Measurements from ENCODE around the gene WDR74. TPM values are rescaled to one million over a fixed set of nuclear protein-coding genes. Genes with fewer than 3 reads are reported as not detected.
"Not testable (repeated sequence)": the region's sequence is repeated elsewhere in the genome, so short reads cannot be mapped to it uniquely, and the experiment has no call there.

The WDR74 gene
- total and polyA plus RNA-seq, 8 donors = 27.7 to 67.9 (median 46.6) TPM

DNA sequence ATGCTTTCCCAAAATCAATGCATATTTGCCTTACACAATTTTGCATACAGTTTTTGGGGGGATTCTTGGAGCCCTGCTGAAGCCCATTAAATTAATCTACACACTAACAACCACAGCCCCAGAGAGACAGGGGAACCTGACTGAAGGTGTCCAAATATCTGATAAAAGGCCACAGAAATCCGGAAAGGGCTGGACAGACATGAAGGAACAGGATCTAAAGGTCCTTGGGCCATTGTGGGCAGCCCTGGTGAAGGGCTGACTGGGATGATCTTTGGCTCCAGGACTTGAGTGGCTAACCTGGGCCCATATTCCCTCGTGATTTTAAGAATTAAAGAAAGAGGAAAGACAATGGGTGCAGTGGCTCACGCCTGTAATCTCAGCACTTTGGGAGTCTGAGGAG, 6.8 kb upstream of the WDR74 start:
- Histone ChIP-seq H3K4me3 (no peak overlapping the region), H3K36me3 (peaks cover 0 to 1% (median 0%) of the 10 kb centered on the region in 4 donors), H3K9me3 (no peaks in the 10 kb centered on the region), H3K27ac (no peak overlapping the region), H3K4me1 (peaks cover 8 to 13% (median 10%) of the 10 kb centered on the region in 4 donors), H3K27me3 (no peaks in the 10 kb centered on the region)
- 81 to 95% (median 90%) methylated on average over 3 of the region's 3 CpGs for WGBS, 5 donors
- intact Hi-C loops (cut with DNase I; ENCODE audit: low total_unique reads) = no loop called here
- TF ChIP-seq EP300 (IDR thresholded peaks at IDR 0.05) = no peak
- no peak for DNase-seq

DNA sequence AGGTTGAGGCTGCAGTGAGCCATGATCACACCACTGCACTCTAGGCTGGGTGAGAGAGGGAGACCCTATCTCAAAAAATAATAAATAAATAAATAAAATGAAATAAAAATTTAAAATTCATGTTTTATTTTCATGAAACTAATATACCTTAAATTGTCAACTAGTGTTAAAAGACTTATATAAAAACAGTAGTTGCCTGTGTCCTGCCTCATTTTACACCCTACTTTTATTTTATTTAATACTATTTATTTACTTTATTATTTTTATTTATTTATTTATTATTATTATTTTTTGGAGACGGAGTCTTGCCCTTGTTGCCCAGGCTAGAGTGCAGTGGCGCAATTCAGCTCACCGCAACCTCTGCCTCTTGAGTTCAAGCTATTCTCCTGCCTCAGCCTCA, 4.8 kb upstream of the WDR74 start:
- no peaks in the 10 kb centered on the region for H3K9me3 ChIP-seq

DNA sequence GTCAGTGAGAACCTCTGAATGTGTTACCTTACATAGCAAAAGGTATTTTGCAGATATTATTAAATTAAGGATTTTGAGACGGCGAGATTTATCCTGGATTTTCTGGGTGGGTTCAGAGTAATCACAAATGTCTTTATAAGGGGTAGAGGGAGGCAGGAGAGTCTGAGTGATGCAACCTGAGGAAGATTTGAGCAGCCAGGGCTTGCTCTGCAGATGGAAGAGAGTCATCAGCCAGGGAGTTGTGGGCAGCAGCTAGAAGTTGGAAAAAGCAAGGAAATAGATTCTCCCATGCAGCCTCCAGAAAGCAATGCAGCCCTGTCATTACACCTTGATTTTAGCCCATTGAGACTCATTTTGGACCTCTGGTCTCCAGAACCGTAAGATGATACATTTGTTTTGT, 4.1 kb upstream of the WDR74 start:
- Histone ChIP-seq H3K4me1 (peaks cover 12 to 27% (median 20%) of the 10 kb centered on the region in 4 donors), H3K27me3 (no peaks in the 10 kb centered on the region), H3K27ac (no peak overlapping the region), H3K36me3 (no peaks in the 10 kb centered on the region), H3K4me3 (no peak overlapping the region), H3K9me3 (no peaks in the 10 kb centered on the region)
- intact Hi-C loops (cut with DNase I; ENCODE audit: low total_unique reads) = no loop called here
- DNase-seq = no peak
- 95 to 98% (median 97%) methylated on average over 3 of the region's 3 CpGs for WGBS, 5 donors
- TF ChIP-seq POLR2A (IDR thresholded peaks at IDR 0.05) (no peak), EP300 (IDR thresholded peaks at IDR 0.05) (no peak), POLR2AphosphoS5 (IDR thresholded peaks at IDR 0.05) (no peak)
- TF ChIP-seq, protein P1, sequence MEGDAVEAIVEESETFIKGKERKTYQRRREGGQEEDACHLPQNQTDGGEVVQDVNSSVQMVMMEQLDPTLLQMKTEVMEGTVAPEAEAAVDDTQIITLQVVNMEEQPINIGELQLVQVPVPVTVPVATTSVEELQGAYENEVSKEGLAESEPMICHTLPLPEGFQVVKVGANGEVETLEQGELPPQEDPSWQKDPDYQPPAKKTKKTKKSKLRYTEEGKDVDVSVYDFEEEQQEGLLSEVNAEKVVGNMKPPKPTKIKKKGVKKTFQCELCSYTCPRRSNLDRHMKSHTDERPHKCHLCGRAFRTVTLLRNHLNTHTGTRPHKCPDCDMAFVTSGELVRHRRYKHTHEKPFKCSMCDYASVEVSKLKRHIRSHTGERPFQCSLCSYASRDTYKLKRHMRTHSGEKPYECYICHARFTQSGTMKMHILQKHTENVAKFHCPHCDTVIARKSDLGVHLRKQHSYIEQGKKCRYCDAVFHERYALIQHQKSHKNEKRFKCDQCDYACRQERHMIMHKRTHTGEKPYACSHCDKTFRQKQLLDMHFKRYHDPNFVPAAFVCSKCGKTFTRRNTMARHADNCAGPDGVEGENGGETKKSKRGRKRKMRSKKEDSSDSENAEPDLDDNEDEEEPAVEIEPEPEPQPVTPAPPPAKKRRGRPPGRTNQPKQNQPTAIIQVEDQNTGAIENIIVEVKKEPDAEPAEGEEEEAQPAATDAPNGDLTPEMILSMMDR (IDR thresholded peaks at IDR 0.05) = no peak

More for the DNA sequence above, 4.8 kb upstream of the WDR74 start:
- H3K4me3 ChIP-seq = no peak overlapping the region
- H3K4me1 ChIP-seq = peaks cover 8 to 20% (median 13%) of the 10 kb centered on the region in 4 donors
- WGBS, 5 donors = 94 to 100% (median 97%) methylated on average over 3 of the region's 3 CpGs
- TF ChIP-seq POLR2AphosphoS5 (IDR thresholded peaks at IDR 0.05) = no peak
- no peak for TF ChIP-seq POLR2A (IDR thresholded peaks at IDR 0.05)
- TF ChIP-seq EP300 (IDR thresholded peaks at IDR 0.05) = no peak
- TF ChIP-seq, protein P1 (IDR thresholded peaks at IDR 0.05) = no peak
- no peaks in the 10 kb centered on the region for H3K36me3 ChIP-seq
- intact Hi-C loops (cut with DNase I; ENCODE audit: low total_unique reads) = no loop called here
- DNase-seq = no peak
- no peaks in the 10 kb centered on the region for H3K27me3 ChIP-seq
- no peak overlapping the region for H3K27ac ChIP-seq

DNA sequence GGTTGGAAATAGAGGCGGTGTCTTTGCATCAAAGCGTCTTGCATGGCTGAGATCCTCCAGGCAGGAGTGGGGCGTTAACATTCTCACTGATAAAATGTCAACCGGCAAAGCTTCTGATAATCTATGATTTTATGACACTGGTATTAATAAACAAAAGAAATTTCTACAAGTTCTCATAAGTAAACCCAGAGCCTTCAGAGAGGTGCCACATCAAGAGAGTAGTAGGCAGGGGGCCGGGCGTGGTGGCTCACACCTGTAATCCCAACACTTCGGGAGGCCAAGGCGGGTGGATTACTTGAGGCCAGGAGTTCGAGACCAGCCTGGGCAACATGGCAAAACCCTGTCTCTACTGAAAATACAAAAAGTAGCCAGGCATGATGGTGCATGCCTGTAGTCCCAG, 3.5 kb upstream of the WDR74 start:
- 70 to 80% (median 79%) methylated on average over 9 of the region's 9 CpGs for WGBS, 5 donors
- H3K27ac ChIP-seq = peak overlapping the region in 4 of 5 donors; percentile 96 to 99 (median 98)

DNA sequence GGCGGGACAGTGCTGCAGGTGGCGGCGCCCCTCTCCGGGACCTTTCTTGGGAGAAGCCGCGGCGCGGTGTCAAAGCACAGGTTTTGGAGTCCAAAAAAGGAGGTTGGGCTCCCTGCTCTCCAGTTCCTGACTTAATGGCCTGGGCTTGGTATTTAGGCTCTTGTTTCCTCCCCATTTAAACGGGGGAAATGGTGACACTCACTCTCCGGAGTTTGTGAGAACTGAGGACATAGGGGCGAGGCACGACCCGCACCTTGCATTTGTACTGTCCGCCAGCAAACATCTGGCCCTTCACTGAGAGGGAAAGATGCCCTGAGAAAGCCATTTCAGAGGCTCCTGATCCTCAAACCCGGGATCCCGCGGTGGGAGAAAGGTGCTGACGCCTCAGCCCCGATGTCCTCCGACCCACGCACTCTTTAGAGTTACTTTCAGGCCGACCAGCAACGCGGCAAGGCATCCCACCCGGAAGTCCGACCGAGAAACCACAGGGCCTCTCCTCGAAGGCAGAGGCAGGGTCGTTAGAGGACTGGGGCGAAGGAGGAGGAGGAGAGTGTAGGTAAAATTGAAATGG, 2.9 kb upstream of the WDR74 start:
- intact Hi-C loops (cut with DNase I; ENCODE audit: low total_unique reads) = no loop called here
- DNase-seq = peak; percentile 27 to 69

More for the DNA sequence above, 3.5 kb upstream of the WDR74 start:
- H3K9me3 ChIP-seq; H3K27me3 ChIP-seq; H3K36me3 ChIP-seq; DNase-seq; intact Hi-C loops (cut with DNase I; ENCODE audit: low total_unique reads): not testable (repeated sequence)
- Histone ChIP-seq H3K4me3 (peak overlapping the region in 1 of 4 donors; percentile 48), H3K4me1 (peaks cover 18 to 33% (median 25%) of the 10 kb centered on the region in 4 donors)

More for the DNA sequence above, 2.9 kb upstream of the WDR74 start:
- TF ChIP-seq EP300 (IDR thresholded peaks at IDR 0.05) (no peak), POLR2A (IDR thresholded peaks at IDR 0.05) (no peak), POLR2AphosphoS5 (IDR thresholded peaks at IDR 0.05) (no peak)
- TF ChIP-seq, protein P1 (IDR thresholded peaks at IDR 0.05) = no peak
- no peaks in the 10 kb centered on the region for H3K27me3 ChIP-seq
- H3K4me1 ChIP-seq = peaks cover 18 to 38% (median 30%) of the 10 kb centered on the region in 4 donors
- peaks cover 0 to 2% (median 0%) of the 10 kb centered on the region in 4 donors for H3K36me3 ChIP-seq
- H3K9me3 ChIP-seq = no peaks in the 10 kb centered on the region
- WGBS, 5 donors = 6 to 10% (median 9%) methylated on average over 27 to 30 of the region's 30 CpGs
- peak overlapping the region; percentile 91 to 99 (median 96) for H3K27ac ChIP-seq
- peak overlapping the region; percentile 46 to 99 (median 50) for H3K4me3 ChIP-seq

Measured in stomach (tissue), 9 donors.